HepG2 (cell line): ENCODE results near the gene WDR83. TPM values are rescaled to one million over a fixed set of nuclear protein-coding genes. Genes with fewer than 3 reads are reported as not detected.

Experiments
- BATF2 ChIP-seq: sonication (generic); formaldehyde crosslinking; IDR thresholded peaks from 2 replicates; pipeline ENCODE4 v1.8.0; 2022; ENCODE audit warnings: mild to moderate bottlenecking, missing genetic modification reagents, moderate library complexity
- EZH2 ChIP-seq: conservative IDR thresholded peaks from 2 replicates; pipeline ENCODE4 v1.6.1; 2012; ENCODE audit warnings: mild to moderate bottlenecking, low read depth, low read length, moderate library complexity
- FOXC1 ChIP-seq: sonication (generic); formaldehyde crosslinking; IDR thresholded peaks from 2 replicates; pipeline ENCODE4 v1.8.0; 2022; ENCODE audit warnings: mild to moderate bottlenecking, missing genetic modification reagents, borderline replicate concordance
- FOXK2 ChIP-seq: fragments of 450-650 bp; IDR thresholded peaks from 2 replicates; pipeline ENCODE4 v1.6.1; 2016
- HBP1 ChIP-seq: IDR thresholded peaks from 2 replicates; pipeline ENCODE4 v1.6.1; 2016; ENCODE audit warnings: low read depth, control low read depth
- KDM6A ChIP-seq: IDR thresholded peaks from 2 replicates; pipeline ENCODE4 v1.6.1; 2016; ENCODE audit warnings: low read depth
- MYC ChIP-seq: sonication (generic); formaldehyde crosslinking; IDR thresholded peaks from 2 replicates; pipeline ENCODE4 v1.9.0; 2021; ENCODE audit warnings: missing genetic modification reagents, borderline replicate concordance
- NFATC3 ChIP-seq: sonication (generic); formaldehyde crosslinking; IDR thresholded peaks from 2 replicates; pipeline ENCODE4 v1.5.1; 2020; ENCODE audit warnings: mild to moderate bottlenecking, missing genetic modification reagents
- POLR2G ChIP-seq: fragments of 200-400 bp; formaldehyde crosslinking; IDR thresholded peaks from 2 replicates; pipeline ENCODE4 v1.6.1; 2018; ENCODE audit warnings: mild to moderate bottlenecking, low read depth, low read length, moderate library complexity
- RFX3 ChIP-seq: IDR thresholded peaks from 2 replicates; pipeline ENCODE4 v1.6.1; 2016; ENCODE audit warnings: missing biosample characterization, missing genetic modification reagents
- SALL1 ChIP-seq: sonication (generic); formaldehyde crosslinking; IDR thresholded peaks from 2 replicates; pipeline ENCODE4 v1.8.0; 2022; ENCODE audit warnings: mild to moderate bottlenecking, missing genetic modification reagents
- SETDB1 ChIP-seq: sonication (generic); formaldehyde crosslinking; IDR thresholded peaks from 2 replicates; pipeline ENCODE4 v1.5.1; 2020; ENCODE audit warnings: missing genetic modification reagents, mild to moderate bottlenecking, borderline replicate concordance
- ZBTB25 ChIP-seq: IDR thresholded peaks from 2 replicates; pipeline ENCODE4 v1.6.1; 2018; ENCODE audit warnings: missing genetic modification reagents
- ZBTB44 ChIP-seq: sonication (generic); formaldehyde crosslinking; IDR thresholded peaks from 2 replicates; pipeline ENCODE4 v1.4.0; 2020; ENCODE audit warnings: missing genetic modification reagents
- ZNF207 ChIP-seq: fragments of 450-650 bp; IDR thresholded peaks from 2 replicates; pipeline ENCODE4 v1.6.1; 2016; ENCODE audit warnings: antibody characterized with exemption, borderline replicate concordance
- ZNF235 ChIP-seq: sonication (generic); formaldehyde crosslinking; IDR thresholded peaks from 2 replicates; pipeline ENCODE4 v1.8.1; 2023; ENCODE audit warnings: mild to moderate bottlenecking, missing genetic modification reagents, borderline replicate concordance
- ZNF335 ChIP-seq: sonication (generic); formaldehyde crosslinking; IDR thresholded peaks from 2 replicates; pipeline ENCODE4 v1.4.0; 2020; ENCODE audit warnings: missing genetic modification reagents
- ZNF383 ChIP-seq: sonication (generic); formaldehyde crosslinking; IDR thresholded peaks from 2 replicates; pipeline ENCODE4 v1.4.0; 2020; ENCODE audit warnings: missing genetic modification reagents, mild to moderate bottlenecking, borderline replicate concordance
- ZNF652 ChIP-seq: IDR thresholded peaks from 2 replicates; pipeline ENCODE4 v1.6.1; 2016; ENCODE audit warnings: low read depth, borderline replicate concordance
- ZNF768 ChIP-seq: sonication (generic); formaldehyde crosslinking; IDR thresholded peaks from 2 replicates; pipeline ENCODE4 v1.4.0; 2020; ENCODE audit warnings: missing genetic modification reagents
- ZNF878 ChIP-seq: sonication (generic); formaldehyde crosslinking; IDR thresholded peaks from 2 replicates; pipeline ENCODE4 v1.8.1; 2023; ENCODE audit warnings: mild to moderate bottlenecking, missing genetic modification reagents, moderate library complexity
- polyA plus RNA-seq, 8 experiments: library from polyadenylated mRNA; depleted of rRNA in 3 of 8; stranded (reverse) in 7 of 8; unstranded in 1 of 8; fragments of >200 nt; fragmentation: Illumina TruSeq in 4 of 8; extraction: Trizol in 4 of 8; gene quantifications; 2 replicates each; pipeline versions ENCODE4 v1.2.1 to v1.2.3, GENCODE V29; 2011 to 2016; ENCODE audit warnings: low read depth in 4 of 8, missing spikeins in 1 of 8, mixed read lengths in 1 of 8; ENCODE audit not compliant: insufficient read depth in 1 of 8
- total RNA-seq, 5 experiments: library from RNA; depleted of rRNA; stranded (reverse); fragments of >200 nt; fragmentation: Illumina TruSeq; extraction: Trizol; gene quantifications; 2 replicates each; pipeline ENCODE4 v1.2.3, GENCODE V29; 2016; ENCODE audit warnings: low read depth in 1 of 5
- TF ChIP-seq, protein P1 (sequence below): sonication (generic); formaldehyde crosslinking; conservative IDR thresholded peaks from 2 replicates; pipeline ENCODE4 v1.4.0; 2020; ENCODE audit warnings: missing genetic modification reagents
- TF ChIP-seq, protein P2 (sequence below): sonication (generic); formaldehyde crosslinking; IDR thresholded peaks from 2 replicates; pipeline ENCODE4 v1.4.0; 2020; ENCODE audit warnings: low read depth, mild to moderate bottlenecking, missing genetic modification reagents

WDR83 gene
- total and polyA plus RNA-seq, 2 of the 13 experiments (the other 11 are each of a cell fraction or from before 2014, with no cell fraction given): 4.5 to 10.7 TPM

- TF ChIP-seq SETDB1 (no peak), EZH2 (no peak), MYC (no peak; the same call in 1 of the 2 replicates), BATF2 (CRISPR knock-in tag) (no peak), ZBTB25 (CRISPR knock-in tag) (peak; percentile 18; the same call in 1 of the 2 replicates), ZNF768 (peak; percentile 49; the same call in 1 of the 2 replicates), FOXK2 (peak; percentile 90), ZBTB44 (no peak), HBP1 (no peak; the same call in 1 of the 2 replicates), ZNF878 (CRISPR knock-in tag) (no peak), POLR2G (peak; percentile 85), SALL1 (CRISPR knock-in tag) (peak; percentile 58), ZNF383 (CRISPR knock-in tag) (no peak), ZNF207 (no peak), RFX3 (CRISPR knock-in tag) (no peak), NFATC3 (CRISPR knock-in tag) (peak; percentile 71; the same call in 1 of the 2 replicates), KDM6A (CRISPR knock-in tag) (no peak), ZNF652 (CRISPR knock-in tag) (no peak), ZNF335 (CRISPR knock-in tag) (no peak), ZNF235 (CRISPR knock-in tag) (0 out of 2 replicates have a peak, but pooled peaks have one; percentile 25), FOXC1 (CRISPR knock-in tag) (peak; percentile 87; the same call in 1 of the 2 replicates)
- TF ChIP-seq, protein P1, sequence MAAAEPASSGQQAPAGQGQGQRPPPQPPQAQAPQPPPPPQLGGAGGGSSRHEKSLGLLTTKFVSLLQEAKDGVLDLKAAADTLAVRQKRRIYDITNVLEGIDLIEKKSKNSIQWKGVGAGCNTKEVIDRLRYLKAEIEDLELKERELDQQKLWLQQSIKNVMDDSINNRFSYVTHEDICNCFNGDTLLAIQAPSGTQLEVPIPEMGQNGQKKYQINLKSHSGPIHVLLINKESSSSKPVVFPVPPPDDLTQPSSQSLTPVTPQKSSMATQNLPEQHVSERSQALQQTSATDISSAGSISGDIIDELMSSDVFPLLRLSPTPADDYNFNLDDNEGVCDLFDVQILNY (CRISPR knock-in tag): 0 out of 2 replicates have a peak, but pooled peaks have one; percentile 19
- TF ChIP-seq, protein P2, sequence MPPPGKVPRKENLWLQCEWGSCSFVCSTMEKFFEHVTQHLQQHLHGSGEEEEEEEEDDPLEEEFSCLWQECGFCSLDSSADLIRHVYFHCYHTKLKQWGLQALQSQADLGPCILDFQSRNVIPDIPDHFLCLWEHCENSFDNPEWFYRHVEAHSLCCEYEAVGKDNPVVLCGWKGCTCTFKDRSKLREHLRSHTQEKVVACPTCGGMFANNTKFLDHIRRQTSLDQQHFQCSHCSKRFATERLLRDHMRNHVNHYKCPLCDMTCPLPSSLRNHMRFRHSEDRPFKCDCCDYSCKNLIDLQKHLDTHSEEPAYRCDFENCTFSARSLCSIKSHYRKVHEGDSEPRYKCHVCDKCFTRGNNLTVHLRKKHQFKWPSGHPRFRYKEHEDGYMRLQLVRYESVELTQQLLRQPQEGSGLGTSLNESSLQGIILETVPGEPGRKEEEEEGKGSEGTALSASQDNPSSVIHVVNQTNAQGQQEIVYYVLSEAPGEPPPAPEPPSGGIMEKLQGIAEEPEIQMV: no peak
Observed at GRCh38 chr19:12669270-12670158, 2.9 kb downstream of the WDR83 start (continued).
